GM12878 (cell line): ENCODE measurements around the gene RNU6-1. TPM values are rescaled to one million over a fixed set of nuclear protein-coding genes. Genes with fewer than 3 reads are reported as not detected.

Experiments
- ATAC-seq: fragments of 200-7000 bp; cut with Tn5 transposase; 3 replicates; pipeline ENCODE4 v1.9.1; 2020; ENCODE audit warnings: mild to moderate bottlenecking, moderate library complexity
- BruUV-seq: library from RNA; stranded (reverse); fragments of 400-500 nt; replicated peaks from 2 replicates; lab custom pipeline; 2021; lab: Mats Ljungman, UMichigan
- CTCF ChIA-PET: fragments of 300-600 bp; sonication (Branson Sonifier 250); formaldehyde crosslinking; extraction: SDS; loops from one replicate; lab custom pipeline; 2021; ENCODE audit warnings: inconsistent platforms; lab: Yijun Ruan, JAX
- POLR2A ChIA-PET: fragments of 350-600 bp; formaldehyde crosslinking; extraction: SDS; loops from one replicate; lab custom pipeline; 2021; ENCODE audit warnings: inconsistent platforms; lab: Charles Lee
- RAD21 ChIA-PET: fragments of 300-600 bp; sonication (Branson Sonifier 250); formaldehyde crosslinking; loops from one replicate; lab custom pipeline; 2023; ENCODE audit warnings: antibody characterized with exemption; ENCODE audit not compliant: unreplicated experiment; lab: Charles Lee
- SMC1A ChIA-PET: fragments of 300-600 bp; sonication (Branson Sonifier 250); formaldehyde crosslinking; loops from one replicate; lab custom pipeline; 2023; ENCODE audit not compliant: unreplicated experiment, uncharacterized antibody; lab: Charles Lee
- DNase-seq: peaks from one replicate; pipeline ENCODE4 v3.0.0-alpha.2; 2011; ENCODE audit warnings: low read depth, low spot score
- FAIRE-seq: peaks from 3 replicates; lab custom pipeline; 2011; peaks lifted over from hg19 to GRCh38; lab: Jason Lieb, UNC
- H2AFZ ChIP-seq: 2 replicates; pipeline ENCODE4 v1.6.0; 2011; ENCODE audit warnings: low read depth, low read length, control low read depth; ENCODE audit not compliant: control insufficient read depth
- H3K27ac ChIP-seq: 2 replicates; pipeline ENCODE4 v1.5.1; 2011; ENCODE audit warnings: control low read depth; ENCODE audit not compliant: control insufficient read depth, insufficient read depth
- H3K27me3 ChIP-seq, 2 experiments: replicated peaks in 1 of 2; 2 replicates each; pipeline versions ENCODE4 v1.6.0 to v1.6.1; 2011; ENCODE audit warnings: low read length in 1 of 2; ENCODE audit not compliant: control insufficient read depth in 2 of 2, insufficient read depth in 2 of 2
- H3K36me3 ChIP-seq, 2 experiments: 2 replicates each; pipeline ENCODE4 v1.5.1; 2011; ENCODE audit warnings: low read length in 1 of 2; ENCODE audit not compliant: control insufficient read depth in 2 of 2, insufficient read depth in 2 of 2
- H3K4me1 ChIP-seq: 2 replicates; pipeline ENCODE4 v1.6.1; 2011; ENCODE audit warnings: mild to moderate bottlenecking, low read length, moderate library complexity, mixed read lengths; ENCODE audit not compliant: control insufficient read depth, insufficient read depth
- H3K4me2 ChIP-seq: 2 replicates; pipeline ENCODE4 v1.6.0; 2011; ENCODE audit warnings: control low read depth; ENCODE audit not compliant: control insufficient read depth, insufficient read depth
- H3K4me3 ChIP-seq: fragments of 200-600 bp; sonication (generic); 2 replicates; pipeline ENCODE4 v1.5.1; 2016
- H3K79me2 ChIP-seq: 2 replicates; pipeline ENCODE4 v1.6.0; 2011; ENCODE audit warnings: low read length; ENCODE audit not compliant: control insufficient read depth, insufficient read depth
- H3K9ac ChIP-seq: 2 replicates; pipeline ENCODE4 v1.8.0; 2011; ENCODE audit warnings: low read length, control low read depth, mixed read lengths; ENCODE audit not compliant: control insufficient read depth, insufficient read depth
- H3K9me3 ChIP-seq: replicated peaks from 3 replicates; pipeline ENCODE4 v1.5.1; 2011; ENCODE audit warnings: mild to moderate bottlenecking, low read length; ENCODE audit not compliant: control insufficient read depth, insufficient read depth
- H4K20me1 ChIP-seq: 2 replicates; pipeline ENCODE4 v1.6.0; 2011; ENCODE audit not compliant: control insufficient read depth, insufficient read depth
- BMI1 ChIP-seq: fragments of 450-650 bp; IDR thresholded peaks from 2 replicates; pipeline ENCODE4 v1.6.1; 2016; ENCODE audit warnings: mild to moderate bottlenecking, moderate library complexity, borderline replicate concordance
- CREB1 ChIP-seq: IDR thresholded peaks from 2 replicates; pipeline ENCODE4 v1.6.1; 2012; ENCODE audit warnings: low read depth, mild to moderate bottlenecking, inconsistent platforms
- EGR1 ChIP-seq, 2 experiments: IDR thresholded peaks; 1 replicate in 1 of 2; 2 replicates in 1 of 2; pipeline ENCODE4 v1.6.1; 2011 to 2012; ENCODE audit warnings: low read depth in 2 of 2, low read length in 2 of 2, borderline replicate concordance in 1 of 2, mild to moderate bottlenecking in 1 of 2, moderate library complexity in 1 of 2
- JUNB ChIP-seq: IDR thresholded peaks from 2 replicates; pipeline ENCODE4 v1.6.1; 2016; ENCODE audit warnings: antibody characterized with exemption, mild to moderate bottlenecking
- MEF2A ChIP-seq: IDR thresholded peaks from 2 replicates; pipeline ENCODE4 v1.6.1; 2011; ENCODE audit warnings: low read depth, mild to moderate bottlenecking, low read length, moderate library complexity; ENCODE audit not compliant: insufficient read depth
- MTA2 ChIP-seq: fragments of 450-650 bp; IDR thresholded peaks from 2 replicates; pipeline ENCODE4 v1.6.1; 2016; ENCODE audit warnings: low read depth, mild to moderate bottlenecking, moderate library complexity
- MTA3 ChIP-seq: IDR thresholded peaks from 2 replicates; pipeline ENCODE4 v1.6.1; 2012; ENCODE audit warnings: low read length, inconsistent platforms, borderline replicate concordance
- MYB ChIP-seq: fragments of 150-350 bp; IDR thresholded peaks from 2 replicates; pipeline ENCODE4 v1.6.1; 2014; ENCODE audit warnings: mild to moderate bottlenecking, low read depth, low read length, borderline replicate concordance
- RFX5 ChIP-seq: IDR thresholded peaks from 2 replicates; pipeline ENCODE4 v1.6.1; 2011; ENCODE audit warnings: low read depth, low read length, improper control_type of control experiment
- SMAD1 ChIP-seq: fragments of 450-650 bp; IDR thresholded peaks from 2 replicates; pipeline ENCODE4 v1.6.1; 2018; ENCODE audit warnings: mild to moderate bottlenecking, low read depth; ENCODE audit not compliant: partially characterized antibody
- WRNIP1 ChIP-seq: IDR thresholded peaks from 2 replicates; pipeline ENCODE4 v1.6.1; 2011; ENCODE audit warnings: low read depth, low read length, improper control_type of control experiment, borderline replicate concordance
- WGBS: methylation state at CpG from one replicate; pipeline ENCODE4 v1.1.6; 2016; ENCODE audit warnings: low lambda C conversion rate; ENCODE audit not compliant: insufficient replicate concordance, insufficient coverage; ENCODE audit errors: missing lambda C conversion rate; 5-methylcytosine and 5-hydroxymethylcytosine counted together
- in situ Hi-C: fragments of 300-500 bp; cut with MboI; formaldehyde crosslinking; loops from 9 replicates; pipeline ENCODE4 v1.14.3; 2018; ENCODE audit warnings: mixed read lengths
- intact Hi-C: fragments of 100-400 bp; cut with micrococcal nuclease; formaldehyde crosslinking; loops from one replicate; pipeline ENCODE4 v1.14.2; 2022; ENCODE audit not compliant: unreplicated experiment
- polyA plus RNA-seq, 11 experiments: library from polyadenylated mRNA; depleted of rRNA in 4 of 11; unstranded in 6 of 11; stranded (reverse) in 5 of 11; fragments of >200 nt; fragmentation: Nextera tagmentation in 4 of 11; fragmentation: Illumina TruSeq in 1 of 11; extraction: Ambion mirVana in 4 of 11; extraction: Trizol in 1 of 11; gene quantifications; 1 replicate in 1 of 11; 2 replicates in 10 of 11; pipeline versions ENCODE4 v1.2.1 to v1.2.3, GENCODE V29; 2011 to 2016; ENCODE audit warnings: inconsistent platforms in 2 of 11, missing spikeins in 2 of 11, low read depth in 1 of 11
- total RNA-seq, 4 experiments: library from RNA; depleted of rRNA in 3 of 4; stranded (reverse); fragments of >200 nt in 3 of 4; fragmentation: Illumina TruSeq in 1 of 4; extraction: Trizol in 1 of 4; gene quantifications; 2 replicates each; pipeline versions ENCODE4 v1.2.1 to v1.2.3, GENCODE V29; 2013 to 2021

RNU6-1 gene
- total and polyA plus RNA-seq, 10 of the 15 experiments (the other 5 are each of a cell fraction or from before 2014, with no cell fraction given): not detected

DNA sequence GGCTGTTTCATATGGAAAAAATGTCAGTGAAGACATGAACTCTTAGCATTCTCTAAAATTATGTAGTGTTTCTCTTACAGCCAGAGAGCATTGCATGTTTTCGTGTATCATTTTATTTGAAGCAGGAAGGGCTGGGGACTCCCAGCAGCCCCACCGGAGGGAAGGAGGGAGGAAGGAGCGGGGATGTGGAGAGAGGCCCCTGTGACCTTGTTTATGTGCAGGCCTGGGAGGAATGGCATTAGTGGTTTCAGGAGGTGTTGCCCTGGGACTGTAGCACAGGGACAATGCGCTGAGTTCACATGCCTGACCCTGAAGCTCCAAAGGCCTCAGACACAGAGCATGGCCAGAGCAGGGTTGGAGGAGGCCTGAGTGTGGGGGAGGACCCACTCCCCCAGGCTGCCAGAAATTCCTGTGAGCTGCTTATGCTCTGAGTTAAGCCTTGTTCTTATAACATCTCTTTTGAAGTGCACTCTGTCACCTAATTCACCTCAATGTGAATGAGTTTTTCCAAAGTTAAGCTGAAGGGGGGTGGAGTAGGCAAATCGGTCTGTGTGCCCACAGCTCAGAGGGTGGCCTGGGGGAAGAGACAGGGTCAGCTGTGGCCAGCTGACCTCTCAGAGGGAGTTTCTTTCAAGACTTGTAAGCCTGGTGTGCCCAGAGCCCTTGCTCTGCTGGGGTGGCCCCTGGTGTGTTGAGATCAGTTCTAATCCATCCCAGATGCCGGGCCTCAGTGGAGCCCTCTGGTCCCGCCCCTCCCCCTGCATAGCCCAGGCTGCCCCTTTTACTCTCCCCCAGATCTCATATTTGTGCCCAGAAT lies 3.9 kb upstream of the RNU6-1 start:
- no peaks in the 10 kb centered on the region for H3K9me3 ChIP-seq
- WGBS: 81% methylated on average over 7 of the region's 7 CpGs
- no peak overlapping the region for H3K4me2 ChIP-seq
- in situ Hi-C loops: no loop called here
- CTCF ChIA-PET: no interaction called here
- FAIRE-seq (no peak), ATAC-seq (no peak), DNase-seq (no peak)
- no peaks in the 10 kb centered on the region; the same call in 1 of the 2 replicates for H3K79me2 ChIP-seq
- H3K4me3 ChIP-seq: no peak overlapping the region
- no peaks in the 10 kb centered on the region for H4K20me1 ChIP-seq
- H3K27ac ChIP-seq: no peak overlapping the region
- no TSS peak for BruUV-seq
- intact Hi-C loops: loop anchor here (5.0 to 10.0 kb wide), 2 partner anchors 321 to 759 kb away; partner anchors contain the start of gene C15orf61
- no peaks in the 10 kb centered on the region for H3K36me3 ChIP-seq
- SMC1A ChIA-PET: no interaction called here
- POLR2A ChIA-PET: interaction anchor here (0.9 kb wide), 1 partner anchor 10 kb away, joined by 3 read pairs; no protein-coding TSS in a partner anchor
- RAD21 ChIA-PET: interaction anchor here (0.5 kb wide), 1 partner anchor 10 kb away, joined by 3 read pairs; no protein-coding TSS in a partner anchor
- H3K9ac ChIP-seq: no peak overlapping the region
- H3K27me3 ChIP-seq: no peaks in the 10 kb centered on the region
- H2AFZ ChIP-seq: no peak overlapping the region
- H3K4me1 ChIP-seq: peaks cover 12% of the 10 kb centered on the region
- TF ChIP-seq RFX5 (no peak), MEF2A (no peak), MYB (no peak), MTA2 (no peak), MTA3 (no peak)

DNA sequence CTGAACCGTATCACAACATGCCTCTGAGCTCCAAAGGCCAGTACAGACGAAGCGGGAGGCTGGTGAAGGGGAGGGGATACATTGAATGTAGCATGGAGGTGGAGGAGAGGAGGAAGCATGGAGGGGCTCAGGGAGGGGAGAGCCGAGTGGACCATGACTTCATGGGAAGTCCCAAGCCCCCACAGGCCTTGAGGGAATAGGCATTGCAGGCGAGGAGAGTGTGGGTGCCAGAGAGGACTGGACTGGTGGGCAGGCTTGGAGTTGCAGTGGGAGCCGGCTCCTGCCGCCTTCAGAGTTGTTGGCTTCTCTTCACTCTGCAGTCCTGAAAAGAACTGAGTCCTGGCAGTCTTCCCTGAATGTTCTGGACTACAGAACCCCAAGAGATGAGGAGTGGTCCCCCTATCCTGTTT lies 3.3 kb upstream of the RNU6-1 start:
- ChIA-PET POLR2A (interaction anchor here (0.9 kb wide), 1 partner anchor 11 kb away, joined by 3 read pairs; no protein-coding TSS in a partner anchor), RAD21 (no interaction called here), CTCF (no interaction called here), SMC1A (no interaction called here)
- no peaks in the 10 kb centered on the region; the same call in 1 of the 2 replicates for H3K79me2 ChIP-seq
- no peak for FAIRE-seq
- no peak overlapping the region for H3K9ac ChIP-seq
- DNase-seq: no peak
- no peak overlapping the region for H3K27ac ChIP-seq
- TF ChIP-seq WRNIP1: no peak
- no peak for TF ChIP-seq SMAD1
- TF ChIP-seq CREB1: no peak
- TF ChIP-seq BMI1: no peak
- no peak for TF ChIP-seq JUNB
- TF ChIP-seq EGR1 (IDR thresholded peaks at IDR 0.05; ENCODE audit: borderline replicate concordance in 1 of 2, low read depth in 2 of 2, low read length in 2 of 2): no peak
- peaks cover 13% of the 10 kb centered on the region for H3K4me1 ChIP-seq
- in situ Hi-C loops: no loop called here
- ATAC-seq: no peak
- no peaks in the 10 kb centered on the region for H3K36me3 ChIP-seq
- no peak overlapping the region for H2AFZ ChIP-seq
- BruUV-seq: no TSS peak
- no peak overlapping the region for H3K4me2 ChIP-seq
- H3K4me3 ChIP-seq: no peak overlapping the region
- 66% methylated on average over 7 of the region's 7 CpGs for WGBS
- intact Hi-C loops: loop anchor here (5.0 to 10.0 kb wide), 2 partner anchors 321 to 758 kb away; partner anchors contain the start of gene C15orf61
- no peaks in the 10 kb centered on the region for H3K9me3 ChIP-seq
- H3K27me3 ChIP-seq: no peaks in the 10 kb centered on the region
- H4K20me1 ChIP-seq: no peaks in the 10 kb centered on the region
